ENCODE results near the gene PRKCE. TPM values are rescaled to one million over a fixed set of nuclear protein-coding genes. Genes with fewer than 3 reads are reported as not detected.

The PRKCE gene
- total RNA-seq, 6 experiments from 2014 or later: 5.2 to 18.8 (median 11.0) TPM

DNA sequence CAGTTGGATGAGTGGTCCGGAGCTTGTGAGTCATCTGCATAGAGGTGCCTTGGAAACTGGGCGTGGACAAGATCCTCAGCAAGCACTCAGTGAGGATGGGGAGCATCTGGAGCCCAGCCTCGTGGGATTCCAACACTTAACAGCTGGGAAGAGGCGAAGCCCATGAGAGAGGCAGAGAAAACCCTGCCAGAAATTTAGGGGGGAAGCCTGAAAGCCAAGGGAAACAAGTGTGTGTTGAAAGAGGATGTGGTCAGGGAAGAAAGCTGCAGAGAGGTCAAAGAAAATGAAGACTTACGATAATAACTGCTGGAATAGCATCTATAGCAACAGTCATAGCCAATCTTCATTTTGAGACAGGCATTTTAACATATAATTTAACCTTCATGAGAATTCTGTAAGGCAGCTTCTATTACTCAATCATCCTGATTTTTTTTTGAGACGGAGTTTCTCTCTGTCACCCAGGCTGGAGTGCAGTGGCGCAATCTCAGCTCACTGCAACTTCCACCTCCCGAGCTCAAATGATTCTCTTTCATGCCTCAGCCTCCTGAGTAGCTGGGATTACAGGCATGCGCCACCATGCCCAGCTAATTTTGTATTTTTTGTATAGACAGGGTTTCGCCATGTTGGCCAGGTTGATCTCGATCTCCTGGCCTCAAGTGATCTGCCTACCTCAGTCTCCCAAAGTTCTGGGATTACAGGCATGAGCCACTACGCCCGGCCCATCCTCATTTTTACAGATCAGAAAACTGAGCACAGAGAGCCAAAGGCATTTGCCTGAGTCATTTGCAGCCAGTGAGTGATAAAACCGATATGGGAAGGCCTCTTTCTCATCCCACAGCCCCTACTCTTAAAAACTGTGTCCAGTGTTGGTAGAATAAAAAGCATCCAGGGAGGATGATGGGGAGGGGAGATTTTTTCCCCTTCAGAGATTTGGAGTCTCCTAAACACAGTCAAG, 431.3 kb downstream of the PRKCE start:
- TF ChIP-seq POLR2A (IDR thresholded peaks at IDR 0.05): no peak
- TF ChIP-seq CTCF (IDR thresholded peaks at IDR 0.05): no peak
- WGBS (ENCODE audit: insufficient coverage, low coverage, low lambda C conversion rate, missing lambda C conversion rate): 71% methylated on average over 11 of the region's 14 CpGs
- intact Hi-C loops (cut with DNase I): no loop called here
- Histone ChIP-seq H3K36me3 (no peaks in the 10 kb centered on the region), H3K4me3 (no peak overlapping the region), H3K9me3 (no peaks in the 10 kb centered on the region), H3K4me1 (no peaks in the 10 kb centered on the region), H3K27me3 (no peaks in the 10 kb centered on the region), H3K27ac (no peak overlapping the region)
- peak in 3 of 4 donors; percentile 15 to 49 (median 48) for ATAC-seq
- no peak for DNase-seq

DNA sequence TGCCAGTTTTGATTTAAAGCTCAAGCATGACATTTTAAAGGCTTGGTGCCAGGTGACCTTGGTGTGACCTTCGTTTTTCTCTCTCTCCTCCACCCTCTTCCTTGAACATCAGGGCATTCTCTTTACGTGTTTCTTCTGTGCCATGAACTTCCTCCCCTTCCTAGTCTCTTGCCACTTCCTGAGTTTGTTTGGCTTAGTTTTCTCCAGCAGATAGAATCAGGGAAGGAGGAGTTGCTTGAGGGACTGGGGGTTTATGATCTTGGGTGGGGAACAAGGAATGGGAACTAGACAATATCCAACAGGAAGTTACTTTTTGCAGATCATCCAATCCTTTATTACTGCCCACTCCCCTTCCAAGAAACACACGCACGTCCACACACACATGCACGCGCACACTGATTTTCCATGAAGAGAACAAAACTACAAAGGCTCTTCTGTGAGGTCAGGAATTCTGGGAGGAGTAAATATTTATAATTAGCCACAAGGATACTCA, 435.1 kb downstream of the PRKCE start:
- intact Hi-C loops (cut with DNase I): no loop called here
- Histone ChIP-seq H3K4me3 (no peak overlapping the region), H3K27ac (no peak overlapping the region), H3K4me1 (peaks cover 0 to 3% (median 0%) of the 10 kb centered on the region in 4 donors), H3K36me3 (no peaks in the 10 kb centered on the region), H3K27me3 (no peaks in the 10 kb centered on the region), H3K9me3 (no peaks in the 10 kb centered on the region)
- peak in 3 of 4 donors; percentile 20 to 57 (median 32) for ATAC-seq
- no peak for TF ChIP-seq POLR2A (IDR thresholded peaks at IDR 0.05)
- TF ChIP-seq CTCF (IDR thresholded peaks at IDR 0.05): no peak
- no peak for DNase-seq
- WGBS (ENCODE audit: insufficient coverage, low coverage, low lambda C conversion rate, missing lambda C conversion rate): 80% methylated on average over 6 of the region's 6 CpGs

DNA sequence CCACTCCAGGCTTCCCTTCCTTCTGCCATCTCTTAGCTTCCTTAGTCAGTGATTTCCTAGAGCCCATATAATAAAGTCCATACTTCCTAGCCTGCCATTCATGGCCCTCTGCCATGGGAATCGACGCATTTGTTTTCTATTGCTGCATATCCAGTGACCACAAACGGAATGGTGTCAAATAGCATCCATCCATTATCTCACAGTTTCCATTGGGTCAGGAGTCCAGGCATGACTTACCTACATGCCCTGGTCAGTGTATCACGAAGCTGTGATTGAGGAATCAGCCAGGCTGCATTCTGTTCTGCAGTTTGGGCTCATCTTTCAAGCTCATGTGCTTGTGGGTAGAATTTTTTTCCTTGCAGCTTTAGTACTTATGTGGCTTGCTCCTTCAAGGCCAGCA, 436.0 kb downstream of the PRKCE start:
- H3K4me1 ChIP-seq: peaks cover 0 to 3% (median 0%) of the 10 kb centered on the region in 4 donors
- WGBS (ENCODE audit: insufficient coverage, low coverage, low lambda C conversion rate, missing lambda C conversion rate): 87% methylated on average over 4 of the region's 4 CpGs
- intact Hi-C loops (cut with DNase I): no loop called here

DNA sequence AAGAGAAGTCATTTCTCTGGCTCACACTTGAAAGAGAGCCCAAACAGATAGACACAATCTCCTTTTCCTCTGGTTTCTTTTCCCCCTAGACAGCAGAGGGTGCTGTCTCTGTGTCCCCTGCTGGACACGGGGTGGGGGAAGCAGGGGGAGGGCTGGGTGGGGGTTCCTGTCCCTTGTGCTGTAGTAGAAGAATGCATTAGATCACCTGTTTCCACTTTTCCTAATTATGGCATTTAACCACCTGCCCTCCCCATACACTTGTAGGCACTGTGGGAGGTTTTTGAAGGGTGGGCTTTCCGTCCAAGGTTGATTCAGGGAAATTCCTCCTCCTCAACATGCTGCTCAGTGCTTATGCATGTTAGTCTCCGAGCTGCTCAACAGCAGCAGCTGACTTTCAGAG, 439.5 kb downstream of the PRKCE start:
- intact Hi-C loops (cut with DNase I): no loop called here
- Histone ChIP-seq H3K27me3 (no peaks in the 10 kb centered on the region), H3K36me3 (no peaks in the 10 kb centered on the region), H3K4me3 (no peak overlapping the region), H3K9me3 (no peaks in the 10 kb centered on the region), H3K27ac (no peak overlapping the region), H3K4me1 (peaks cover 0 to 3% (median 0%) of the 10 kb centered on the region in 4 donors)
- DNase-seq (no peak), ATAC-seq (peak; percentile 34 to 61 (median 44))
- TF ChIP-seq CTCF (IDR thresholded peaks at IDR 0.05) (peak in 2 of 4 donors; percentile 15 to 22), POLR2A (IDR thresholded peaks at IDR 0.05) (no peak)
- 0% methylated on average over 1 of the region's 3 CpGs for WGBS (ENCODE audit: insufficient coverage, low coverage, low lambda C conversion rate, missing lambda C conversion rate)

More for the DNA sequence above, 436.0 kb downstream of the PRKCE start:
- Histone ChIP-seq H3K27ac (no peak overlapping the region), H3K27me3 (no peaks in the 10 kb centered on the region), H3K36me3 (no peaks in the 10 kb centered on the region), H3K4me3 (no peak overlapping the region), H3K9me3 (no peaks in the 10 kb centered on the region)
- no peak for TF ChIP-seq CTCF (IDR thresholded peaks at IDR 0.05)
- TF ChIP-seq POLR2A (IDR thresholded peaks at IDR 0.05): no peak
- ATAC-seq (no peak), DNase-seq (no peak)
